Mesenteric fat pad (tissue), 1 donor: ENCODE results near the gene SLC6A3. TPM values are rescaled to one million over a fixed set of nuclear protein-coding genes. Genes with fewer than 3 reads are reported as not detected.

Experiments used
- DNase-seq: peaks from one replicate; pipeline ENCODE4 v3.0.0-alpha.2; 2020; ENCODE audit warnings: low spot score
- total RNA-seq: library from RNA; stranded (reverse); fragmentation: NEBNext Ultra II Directional; extraction: Animal tissue kit (Norgen Biotek cat#: 25700); gene quantifications from one replicate; pipeline ENCODE4 v1.2.1, GENCODE V29; 2021
- donor health status: DM: yes; HTN: yes; CAD: no.

SLC6A3 gene
- total RNA-seq, 1 donor from 2014 or later: not detected

DNA sequence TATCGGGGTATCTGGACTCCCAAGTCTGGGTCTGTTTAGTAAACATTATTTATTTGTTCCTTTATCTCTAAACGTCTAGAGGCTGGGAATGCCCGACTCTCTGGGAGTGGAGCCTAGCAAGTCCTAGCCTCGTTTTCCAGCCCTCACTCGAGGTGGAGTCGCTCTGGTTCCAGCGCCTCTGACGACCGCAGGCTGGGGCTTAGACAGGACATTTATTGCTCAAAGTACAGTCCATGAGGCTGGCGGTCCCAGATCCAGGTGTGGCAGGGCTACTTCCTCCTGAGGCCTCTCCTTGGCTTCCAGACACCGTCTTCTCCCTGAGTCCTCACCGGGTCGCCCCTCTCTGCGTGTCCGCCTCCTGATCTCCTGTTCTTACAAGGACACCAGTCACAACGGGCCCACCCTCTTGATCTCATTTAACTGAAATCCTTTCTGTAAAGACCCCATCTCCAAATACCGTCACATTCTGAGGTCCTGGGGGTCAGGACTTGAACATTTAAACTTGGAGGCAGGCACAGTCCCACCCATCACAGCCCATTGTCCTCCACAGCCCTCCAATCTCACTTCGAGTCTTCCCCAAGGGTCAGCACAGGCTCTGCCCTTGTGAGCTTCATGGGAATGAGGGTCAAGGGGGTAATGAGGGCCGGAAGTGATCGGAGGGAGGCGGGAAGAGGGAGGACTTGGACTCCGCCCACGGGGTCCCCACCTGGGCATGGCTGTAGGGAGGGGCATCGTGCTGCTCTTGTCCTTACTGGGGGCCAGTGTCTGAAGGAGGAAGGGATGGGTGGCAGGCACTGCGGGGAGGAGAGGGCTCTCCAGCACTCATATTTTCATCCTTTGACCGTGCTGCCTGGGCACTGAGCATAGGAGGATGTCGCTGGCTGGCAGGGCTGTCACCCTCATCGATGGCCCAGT, 88.1 kb downstream of the SLC6A3 start:
- no peak for DNase-seq

DNA sequence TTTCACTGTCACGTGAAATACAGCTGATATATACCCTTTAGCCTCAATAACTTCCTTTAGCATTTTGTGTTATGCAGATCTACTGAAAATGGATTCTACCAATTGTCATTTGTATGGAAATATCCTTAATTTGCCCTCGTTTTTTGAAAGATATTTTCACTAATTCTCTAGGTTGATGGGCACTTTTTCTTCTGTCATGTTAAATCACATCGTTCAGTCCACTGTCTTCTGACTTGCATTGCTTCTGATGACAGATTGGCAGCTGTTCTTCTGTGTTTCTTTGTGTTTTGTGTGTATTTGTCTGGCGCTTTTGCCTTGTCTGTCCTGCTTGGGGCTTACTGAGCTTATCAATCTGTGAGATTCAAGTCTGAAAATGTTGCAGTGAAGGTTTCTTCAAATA, 90.7 kb downstream of the SLC6A3 start:
- no peak for DNase-seq

DNA sequence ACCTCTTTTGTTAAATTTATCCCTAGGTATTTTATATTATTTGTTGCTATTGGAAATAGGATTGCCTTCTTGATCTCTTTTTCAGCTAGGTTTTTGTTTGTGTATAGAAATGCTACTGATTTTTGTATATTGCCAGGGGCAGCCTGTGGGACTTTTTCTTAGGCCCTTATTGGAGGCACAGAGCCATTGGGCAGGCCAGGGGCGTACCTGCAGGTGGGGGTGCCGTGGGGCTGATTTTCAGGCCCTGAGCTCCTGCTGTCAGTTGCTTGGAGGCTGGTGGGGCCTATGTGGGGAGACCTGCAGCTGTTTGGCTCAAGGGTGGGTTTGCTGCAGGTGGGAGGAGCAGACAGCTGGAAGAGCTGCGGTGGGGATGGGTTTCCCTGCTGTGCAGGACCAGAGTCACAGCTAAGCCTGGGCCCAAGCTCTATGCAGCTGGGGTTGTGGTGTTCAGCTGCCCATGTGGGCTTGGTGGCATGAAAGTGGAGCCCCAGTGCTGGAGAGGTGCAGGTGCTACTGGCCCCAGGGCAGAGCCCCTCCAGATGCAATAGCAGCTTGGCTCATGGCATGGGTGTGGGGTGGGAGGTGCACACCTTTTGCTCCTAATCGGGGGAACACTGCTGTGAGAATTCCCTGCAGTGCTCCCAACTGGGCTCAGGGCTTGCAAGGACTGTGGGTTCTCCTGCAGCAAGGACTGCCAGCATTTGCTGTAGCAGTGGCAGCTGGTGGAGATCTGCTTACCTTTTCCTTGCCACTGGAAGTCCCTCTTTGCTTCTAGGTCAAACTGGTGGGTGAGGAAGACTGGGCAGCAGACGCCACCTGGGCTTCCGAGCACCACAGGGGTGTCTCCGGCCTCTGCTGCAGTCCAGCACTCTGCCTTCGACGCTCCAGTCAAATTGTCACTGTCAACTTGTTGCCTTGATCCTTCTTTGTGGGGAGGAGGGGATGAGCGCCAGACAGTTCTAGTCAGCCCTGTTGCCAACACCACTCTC, 92.7 kb downstream of the SLC6A3 start:
- DNase-seq: no peak

DNA sequence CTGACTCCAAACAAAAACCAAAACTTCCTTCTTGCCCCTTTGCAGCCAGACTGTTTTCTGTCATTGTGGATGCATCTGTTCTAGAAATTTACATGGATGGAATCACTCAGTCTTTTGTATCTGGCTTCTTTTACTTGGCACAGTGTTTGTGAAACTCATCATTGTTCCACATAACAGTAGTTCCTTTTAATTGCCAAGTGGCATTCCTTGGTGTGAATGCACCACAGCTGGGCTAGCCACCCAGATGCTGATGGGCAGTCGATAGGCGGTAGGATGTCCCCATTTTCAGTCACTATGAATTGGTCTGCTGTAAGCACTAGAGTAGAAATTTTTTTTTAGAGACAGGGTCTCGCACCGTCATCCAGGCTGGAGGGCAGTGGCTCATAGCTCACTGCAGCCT, 94.1 kb downstream of the SLC6A3 start:
- no peak for DNase-seq

GRCh38 chr5:1349246-1349645, 96.0 kb downstream of the SLC6A3 start:
- no peak for DNase-seq

DNA sequence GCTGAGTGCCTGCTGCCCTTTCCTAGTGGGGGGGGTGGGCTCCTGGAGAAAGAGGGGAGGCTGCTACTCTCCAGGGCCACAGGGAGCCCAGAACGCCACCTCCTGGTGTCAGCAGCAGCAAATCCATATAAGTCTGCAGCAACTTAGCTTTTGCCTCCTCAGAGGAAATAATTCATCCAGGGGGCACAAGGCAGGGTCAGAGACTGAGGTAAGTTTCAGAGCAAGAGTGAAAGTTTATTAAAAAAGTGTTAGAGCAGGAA, 96.3 kb downstream of the SLC6A3 start:
- DNase-seq: no peak

DNA sequence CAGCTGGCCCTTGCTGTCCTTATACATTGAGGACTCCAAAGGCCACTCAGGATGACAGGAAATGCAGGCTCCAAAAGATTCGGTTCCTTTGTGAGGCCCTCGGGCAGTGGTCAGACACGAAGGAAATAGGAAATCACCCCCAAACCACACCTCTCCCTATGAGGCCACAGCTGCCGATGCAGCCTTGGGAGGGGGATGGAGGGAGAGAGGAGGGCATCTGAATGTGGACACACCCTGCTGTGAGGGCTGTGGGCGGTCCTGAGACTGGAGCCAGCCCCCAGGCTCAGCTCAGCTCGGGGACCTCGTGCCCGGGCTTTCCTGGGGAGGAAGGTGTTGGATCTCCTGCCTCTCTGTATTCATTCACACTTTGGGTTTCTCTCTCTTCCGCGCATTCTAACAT, 97.7 kb downstream of the SLC6A3 start:
- DNase-seq: no peak

GRCh38 chr5:1346627-1347440, 98.4 kb downstream of the SLC6A3 start:
- no peak for DNase-seq

DNA sequence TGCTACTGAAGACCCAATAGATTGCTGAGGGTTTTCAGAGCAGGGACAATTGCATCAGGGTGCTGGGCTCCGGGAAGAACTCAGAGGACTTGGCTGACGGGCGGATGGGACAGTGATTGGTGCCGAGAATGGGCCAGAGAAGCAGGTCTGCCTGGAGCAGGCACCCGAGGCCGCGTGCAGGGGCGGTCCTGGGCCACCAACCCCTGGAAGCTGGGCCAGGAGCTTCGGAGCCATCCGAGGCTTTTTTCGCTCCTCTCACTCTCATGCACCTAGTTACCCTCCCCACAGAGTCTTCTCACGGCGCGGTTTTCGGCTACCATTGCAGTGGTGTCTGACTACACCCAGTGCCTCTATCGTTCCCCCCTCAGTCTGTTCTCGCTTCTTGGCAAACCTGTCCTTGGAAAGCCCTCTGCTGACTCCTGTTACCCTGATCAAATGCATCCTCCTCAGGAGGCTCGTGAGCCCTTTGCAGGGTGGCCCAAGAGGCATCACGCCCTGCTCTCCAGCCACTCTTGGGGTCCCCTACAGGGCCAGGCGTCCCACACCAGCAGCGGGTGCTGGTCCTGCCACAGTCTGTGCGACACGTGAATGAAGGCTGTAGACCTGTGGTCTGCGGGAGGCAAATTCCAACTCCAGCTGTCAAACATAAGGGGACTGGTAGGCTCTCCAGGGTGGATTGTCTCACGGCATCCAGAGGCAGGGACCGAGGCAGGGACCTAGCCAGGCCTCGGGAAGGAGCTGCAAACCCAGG, 99.2 kb downstream of the SLC6A3 start:
- DNase-seq: no peak

DNA sequence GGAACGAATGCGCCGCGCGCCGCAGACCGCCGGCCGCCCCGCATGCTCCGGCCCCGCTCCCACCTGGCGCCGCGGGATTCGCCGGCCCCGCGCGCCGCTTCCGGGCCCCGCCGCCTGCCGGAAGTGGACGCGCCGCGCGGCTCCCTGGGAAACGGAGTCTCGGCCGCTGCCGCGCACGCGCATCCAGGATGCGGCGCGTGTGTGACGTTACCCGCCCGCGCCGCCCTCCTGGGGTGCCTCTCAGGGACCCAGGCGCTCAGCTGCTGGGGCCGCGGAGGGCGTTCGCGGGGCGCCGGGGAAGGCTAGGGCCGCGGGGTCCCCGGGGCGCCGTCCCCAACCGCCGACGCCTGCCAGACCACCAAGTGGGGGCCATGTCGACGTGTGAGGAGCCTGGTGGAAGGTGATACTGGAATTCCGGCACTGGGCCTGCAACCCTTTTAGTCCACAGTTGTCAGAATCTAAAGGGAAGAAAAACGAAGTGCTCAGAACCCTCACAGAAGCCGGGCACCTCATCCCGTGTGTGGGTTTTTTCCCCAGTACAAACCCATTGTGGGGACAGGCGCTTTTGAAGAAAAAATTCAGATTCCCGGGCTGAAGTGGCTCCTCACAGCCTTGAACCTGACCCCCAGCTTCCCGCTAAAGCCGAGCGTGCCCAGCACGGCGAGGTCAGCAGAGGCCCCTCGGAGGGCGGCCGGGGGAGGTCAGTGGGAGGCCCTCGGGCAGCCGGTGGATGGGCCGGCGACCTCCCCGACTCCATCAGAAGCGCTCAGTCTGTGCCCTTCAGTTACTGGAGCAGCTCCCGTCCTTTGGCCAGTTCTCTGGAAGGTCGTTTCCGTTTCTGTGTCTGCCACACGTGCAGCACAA, 100.0 kb downstream of the SLC6A3 start, which contains the start of gene CLPTM1L:
Gene CLPTM1L (minus strand): TSS at position 125 of the 864 bp plus-strand sequence. CDS start 258 bp downstream, outside the sequence.
- DNase-seq: peak; percentile 94

- no peak for DNase-seq
Measured at GRCh38 chr5:1343931-1344901, 101.0 kb downstream of the SLC6A3 start.

DNA sequence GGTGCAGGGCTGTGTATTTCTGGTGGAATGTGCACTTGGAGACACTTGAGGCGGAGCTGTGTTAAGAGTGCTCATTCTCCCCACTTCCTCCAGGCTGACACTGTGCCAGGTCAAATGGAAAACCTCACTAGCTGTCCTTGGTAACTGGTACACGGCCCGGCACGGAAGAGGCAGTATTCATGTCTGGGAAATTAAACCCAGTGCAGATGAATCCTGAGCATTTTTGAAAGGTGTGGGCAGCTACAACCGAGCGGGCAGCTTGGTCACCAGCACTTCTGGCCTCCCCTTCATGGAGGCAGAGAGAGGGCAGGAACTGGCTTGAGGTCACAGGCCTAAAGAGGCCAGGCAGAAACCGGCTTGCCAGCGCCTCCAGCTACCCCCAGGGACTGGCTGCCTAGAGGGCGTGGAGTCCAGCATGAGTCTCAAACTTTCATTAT, 101.9 kb downstream of the SLC6A3 start:
- no peak for DNase-seq

Other genes with a start within 250 kb of the SLC6A3 start
- 0.32 TPM for gene SLC6A19, start 243.8 kb downstream of the SLC6A3 start, total RNA-seq
- gene SLC6A18, start 220.1 kb downstream of the SLC6A3 start, total RNA-seq: not detected
- gene TERT, start 150.4 kb downstream of the SLC6A3 start, total RNA-seq: not detected
- gene CLPTM1L, start 100.3 kb downstream of the SLC6A3 start, total RNA-seq: 112 TPM
- gene LPCAT1, start 78.5 kb upstream of the SLC6A3 start, total RNA-seq: 45.7 TPM